GM10266 (cell line): ENCODE measurements around the gene INO80.

Experiments used
- DNase-seq: peaks from one replicate; pipeline ENCODE4 v3.0.0; 2012; ENCODE audit errors: extremely low spot score
- CTCF ChIP-seq: IDR thresholded peaks from 2 replicates; pipeline ENCODE4 v1.5.1; 2012; ENCODE audit warnings: mild to moderate bottlenecking, low read depth; ENCODE audit not compliant: control insufficient read depth, insufficient read depth; ENCODE audit errors: missing control alignments

Gene INO80

GRCh38 chr15:41125931-41126642 lies 10.0 kb upstream of the INO80 start:
- TF ChIP-seq CTCF, result no peak
- no peak for DNase-seq

DNA sequence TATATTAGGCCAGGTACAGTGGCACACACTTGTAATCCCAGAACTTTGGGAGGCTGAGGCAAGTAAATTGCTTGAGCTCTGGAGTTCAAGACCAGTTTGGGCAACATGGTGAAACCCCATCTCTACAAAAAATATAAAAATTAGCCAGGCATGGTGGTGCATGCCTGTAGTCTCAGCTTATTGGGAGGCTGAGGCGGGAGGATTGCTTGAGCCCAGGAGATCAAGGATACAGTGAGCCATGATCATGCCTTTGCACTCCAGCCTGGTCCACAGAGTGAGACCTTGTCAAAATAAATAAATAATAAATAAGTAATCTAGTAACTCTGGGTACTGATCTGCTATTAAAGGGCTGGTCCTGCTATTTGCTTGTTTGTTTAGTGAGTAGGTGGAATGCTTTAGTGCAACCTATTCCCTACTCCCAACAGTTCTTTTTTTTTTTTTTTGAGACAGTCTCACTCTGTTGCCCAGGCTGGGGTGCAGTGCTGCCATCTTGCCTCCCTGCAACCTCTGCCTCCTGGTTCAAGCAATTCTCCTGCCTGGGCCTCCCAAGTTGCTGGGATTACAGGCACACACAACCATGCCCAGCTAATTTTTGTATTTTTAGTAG lies 9.1 kb upstream of the INO80 start:
- TF ChIP-seq CTCF, result no peak
- DNase-seq, result no peak

GRCh38 chr15:41124058-41124457 lies 8.0 kb upstream of the INO80 start:
- no peak for TF ChIP-seq CTCF
- DNase-seq, result no peak

GRCh38 chr15:41122849-41123248 lies 6.8 kb upstream of the INO80 start:
- no peak for DNase-seq
- no peak for TF ChIP-seq CTCF

DNA sequence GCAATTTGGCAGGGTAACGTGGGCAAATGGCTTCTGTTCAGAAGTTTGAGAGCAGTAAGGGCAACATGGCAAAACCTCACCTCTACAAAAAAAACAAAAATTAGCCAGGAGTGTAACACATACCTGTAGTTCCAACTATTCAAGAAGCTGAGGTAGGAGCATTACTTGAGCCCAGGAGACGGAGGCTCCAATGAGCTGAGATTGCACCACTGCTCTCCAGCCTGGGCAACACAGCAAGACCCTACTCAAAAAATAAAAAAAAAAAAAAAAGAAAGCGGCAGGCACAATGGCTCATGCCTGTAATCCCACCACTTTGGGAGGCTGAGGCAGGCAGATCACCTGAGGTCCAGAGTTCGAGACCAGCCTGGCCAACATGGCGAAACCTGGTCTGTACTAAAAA lies 5.9 kb upstream of the INO80 start:
- no peak for TF ChIP-seq CTCF

DNA sequence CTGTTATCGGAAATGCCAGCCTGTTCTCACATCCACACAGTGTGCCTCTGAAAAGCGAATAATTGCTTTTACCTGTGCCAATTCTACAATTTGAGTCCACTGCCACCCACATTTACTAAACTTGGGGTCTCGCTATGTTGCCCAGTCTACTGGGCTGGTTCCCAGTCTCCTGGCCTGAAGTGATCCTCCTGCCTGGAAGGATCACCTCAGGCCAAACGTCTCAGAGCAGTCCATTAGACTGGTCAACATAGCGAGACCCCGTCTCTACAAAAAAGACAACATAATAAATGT lies 827 bp upstream of the INO80 start:
- no peak for DNase-seq
- TF ChIP-seq CTCF, result no peak

More for the DNA sequence above, 5.9 kb upstream of the INO80 start:
- DNase-seq, result no peak

GRCh38 chr15:41115652-41116115 lies 396 bp downstream of the INO80 start:
- DNase-seq, result no peak
- TF ChIP-seq CTCF, result no peak
